Measurements from ENCODE around the gene PRR5L.

Gene PRR5L

DNA sequence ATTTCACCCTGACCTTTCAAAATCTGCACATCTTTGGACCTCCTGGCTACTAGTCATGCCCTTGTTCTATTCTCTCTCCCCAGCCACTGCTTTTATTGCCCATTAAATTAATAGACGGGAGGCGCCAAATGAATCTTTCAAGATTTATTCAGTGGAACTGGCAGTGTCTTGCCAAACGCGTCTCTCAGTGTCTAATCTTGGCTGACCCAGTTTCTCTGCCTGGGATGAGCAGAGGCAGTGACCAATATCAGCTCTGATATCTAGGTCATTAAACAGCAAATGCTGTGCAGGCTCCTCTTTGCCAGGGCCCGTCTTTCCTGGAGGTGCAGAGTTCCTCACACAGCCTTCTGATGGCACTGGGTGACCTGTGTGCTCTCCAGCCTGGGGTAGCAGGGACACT lies 140.0 kb downstream of the PRR5L start:
- H3K4me2 ChIP-seq (ENCODE audit: low read length), result no peak overlapping the region
- no peaks in the 10 kb centered on the region for H3F3A ChIP-seq (ENCODE audit: control insufficient read depth, insufficient read depth)
- no peaks in the 10 kb centered on the region for H3K36me3 ChIP-seq (ENCODE audit: control insufficient read depth, low read length)
- TF ChIP-seq, protein P1, sequence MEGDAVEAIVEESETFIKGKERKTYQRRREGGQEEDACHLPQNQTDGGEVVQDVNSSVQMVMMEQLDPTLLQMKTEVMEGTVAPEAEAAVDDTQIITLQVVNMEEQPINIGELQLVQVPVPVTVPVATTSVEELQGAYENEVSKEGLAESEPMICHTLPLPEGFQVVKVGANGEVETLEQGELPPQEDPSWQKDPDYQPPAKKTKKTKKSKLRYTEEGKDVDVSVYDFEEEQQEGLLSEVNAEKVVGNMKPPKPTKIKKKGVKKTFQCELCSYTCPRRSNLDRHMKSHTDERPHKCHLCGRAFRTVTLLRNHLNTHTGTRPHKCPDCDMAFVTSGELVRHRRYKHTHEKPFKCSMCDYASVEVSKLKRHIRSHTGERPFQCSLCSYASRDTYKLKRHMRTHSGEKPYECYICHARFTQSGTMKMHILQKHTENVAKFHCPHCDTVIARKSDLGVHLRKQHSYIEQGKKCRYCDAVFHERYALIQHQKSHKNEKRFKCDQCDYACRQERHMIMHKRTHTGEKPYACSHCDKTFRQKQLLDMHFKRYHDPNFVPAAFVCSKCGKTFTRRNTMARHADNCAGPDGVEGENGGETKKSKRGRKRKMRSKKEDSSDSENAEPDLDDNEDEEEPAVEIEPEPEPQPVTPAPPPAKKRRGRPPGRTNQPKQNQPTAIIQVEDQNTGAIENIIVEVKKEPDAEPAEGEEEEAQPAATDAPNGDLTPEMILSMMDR (IDR thresholded peaks at IDR 0.05; ENCODE audit: low read depth, low read length, poor library complexity, severe bottlenecking), result no peak
- no peak for TF ChIP-seq EZH2phosphoT487 (IDR thresholded peaks at IDR 0.05; ENCODE audit: borderline replicate concordance, low read length)
- no peaks in the 10 kb centered on the region for H3K27me3 ChIP-seq (ENCODE audit: control insufficient read depth, low read length)
- no peak overlapping the region for H3K27ac ChIP-seq (ENCODE audit: low read depth, low read length)
- no peaks in the 10 kb centered on the region for H3K79me2 ChIP-seq (ENCODE audit: control insufficient read depth, low read length)
- H3K9me2 ChIP-seq (replicated peaks; ENCODE audit: control insufficient read depth, low read length), result no peaks in the 10 kb centered on the region
- no peaks in the 10 kb centered on the region for H3K4me1 ChIP-seq (ENCODE audit: control insufficient read depth, low read length)
- H3K9me3 ChIP-seq (ENCODE audit: control insufficient read depth, insufficient read depth, low read length), result no peaks in the 10 kb centered on the region
- H3K4me3 ChIP-seq (ENCODE audit: low read length), result no peak overlapping the region
- H4K20me1 ChIP-seq (ENCODE audit: control insufficient read depth, insufficient read depth, low read depth, low read length), result no peaks in the 10 kb centered on the region

DNA sequence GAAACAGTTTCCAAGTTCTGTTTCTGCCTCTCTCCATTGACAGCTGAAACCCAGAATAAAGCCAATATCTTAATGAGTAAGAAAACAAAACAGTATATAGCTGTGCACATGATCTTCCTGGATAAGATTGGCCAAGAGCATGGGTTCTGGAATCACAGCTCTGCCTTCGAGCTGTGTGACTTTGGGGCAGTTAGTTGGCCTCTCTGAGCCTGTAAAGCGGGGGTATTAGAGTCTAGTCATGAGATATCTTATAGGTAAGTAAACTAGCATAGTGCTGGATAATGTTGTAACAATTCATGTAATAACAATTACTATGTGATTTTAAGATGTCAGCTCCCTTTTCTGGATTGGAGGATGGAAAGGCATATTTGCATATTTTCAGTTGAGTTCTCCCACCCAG lies 140.5 kb downstream of the PRR5L start:
- Histone ChIP-seq H3K27me3 (ENCODE audit: control insufficient read depth, low read length) (no peaks in the 10 kb centered on the region), H3K36me3 (ENCODE audit: control insufficient read depth, low read length) (no peaks in the 10 kb centered on the region), H3K4me2 (ENCODE audit: low read length) (no peak overlapping the region), H3F3A (ENCODE audit: control insufficient read depth, insufficient read depth) (no peaks in the 10 kb centered on the region), H3K27ac (ENCODE audit: low read depth, low read length) (no peak overlapping the region), H4K20me1 (ENCODE audit: control insufficient read depth, insufficient read depth, low read depth, low read length) (no peaks in the 10 kb centered on the region), H3K9me3 (ENCODE audit: control insufficient read depth, insufficient read depth, low read length) (no peaks in the 10 kb centered on the region), H3K9me2 (replicated peaks; ENCODE audit: control insufficient read depth, low read length) (no peaks in the 10 kb centered on the region), H3K4me1 (ENCODE audit: control insufficient read depth, low read length) (no peaks in the 10 kb centered on the region), H3K4me3 (ENCODE audit: low read length) (no peak overlapping the region), H3K79me2 (ENCODE audit: control insufficient read depth, low read length) (no peaks in the 10 kb centered on the region)
- TF ChIP-seq EZH2phosphoT487 (IDR thresholded peaks at IDR 0.05; ENCODE audit: borderline replicate concordance, low read length), result no peak
- TF ChIP-seq, protein P1 (IDR thresholded peaks at IDR 0.05; ENCODE audit: low read depth, low read length, poor library complexity, severe bottlenecking), result no peak

DNA sequence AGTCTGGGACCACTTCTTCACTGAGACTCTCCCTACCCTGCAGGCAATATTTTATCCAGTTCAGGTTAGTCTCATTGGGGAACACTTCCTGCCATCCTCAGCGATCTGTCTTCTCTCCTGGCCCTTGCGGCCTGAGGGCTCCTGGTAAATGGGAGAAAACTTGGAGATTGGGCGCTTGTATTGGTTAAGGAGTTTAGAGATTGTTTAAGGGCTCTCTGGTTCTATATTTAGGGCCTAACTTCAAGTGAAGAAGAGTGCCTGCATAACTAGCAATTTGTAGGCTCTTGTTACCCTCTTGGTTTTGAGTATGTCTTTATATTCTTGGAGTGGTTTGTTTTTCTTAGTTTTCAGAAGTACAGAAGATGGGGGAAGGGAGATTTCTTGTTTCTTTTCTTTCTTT lies 141.3 kb downstream of the PRR5L start:
- Histone ChIP-seq H3K27me3 (ENCODE audit: control insufficient read depth, low read length) (no peaks in the 10 kb centered on the region), H3F3A (ENCODE audit: control insufficient read depth, insufficient read depth) (no peaks in the 10 kb centered on the region), H3K79me2 (ENCODE audit: control insufficient read depth, low read length) (no peaks in the 10 kb centered on the region), H4K20me1 (ENCODE audit: control insufficient read depth, insufficient read depth, low read depth, low read length) (no peaks in the 10 kb centered on the region), H3K9me2 (replicated peaks; ENCODE audit: control insufficient read depth, low read length) (no peaks in the 10 kb centered on the region), H3K36me3 (ENCODE audit: control insufficient read depth, low read length) (no peaks in the 10 kb centered on the region), H3K4me3 (ENCODE audit: low read length) (no peak overlapping the region), H3K9me3 (ENCODE audit: control insufficient read depth, insufficient read depth, low read length) (no peaks in the 10 kb centered on the region), H3K4me2 (ENCODE audit: low read length) (no peak overlapping the region), H3K27ac (ENCODE audit: low read depth, low read length) (no peak overlapping the region), H3K4me1 (ENCODE audit: control insufficient read depth, low read length) (no peaks in the 10 kb centered on the region)
- TF ChIP-seq EZH2phosphoT487 (IDR thresholded peaks at IDR 0.05; ENCODE audit: borderline replicate concordance, low read length), result no peak
- TF ChIP-seq, protein P1 (IDR thresholded peaks at IDR 0.05; ENCODE audit: low read depth, low read length, poor library complexity, severe bottlenecking), result no peak

DNA sequence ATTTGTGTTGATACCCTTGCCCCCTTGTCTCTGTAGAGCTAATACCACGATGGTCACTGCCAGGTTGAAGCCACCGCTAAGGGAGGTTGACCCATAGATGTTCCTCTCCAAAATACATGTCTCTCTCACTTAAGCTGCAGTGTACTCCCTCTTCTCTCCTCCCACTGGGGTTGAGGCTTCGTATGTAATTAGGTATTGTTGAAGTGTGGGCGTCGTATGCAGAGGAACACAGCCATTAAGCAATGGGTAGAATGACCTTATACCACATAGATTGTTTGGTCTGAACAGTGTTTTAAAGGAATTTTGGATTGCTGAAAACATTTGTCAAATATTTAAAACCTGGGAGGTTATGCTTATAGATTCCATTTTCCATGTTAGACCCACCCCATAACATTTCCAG lies 142.0 kb downstream of the PRR5L start:
- H3K27me3 ChIP-seq (ENCODE audit: control insufficient read depth, low read length), result no peaks in the 10 kb centered on the region
- no peak overlapping the region for H3K4me2 ChIP-seq (ENCODE audit: low read length)
- H3K36me3 ChIP-seq (ENCODE audit: control insufficient read depth, low read length), result no peaks in the 10 kb centered on the region
- no peaks in the 10 kb centered on the region for H3K9me3 ChIP-seq (ENCODE audit: control insufficient read depth, insufficient read depth, low read length)
- no peaks in the 10 kb centered on the region for H4K20me1 ChIP-seq (ENCODE audit: control insufficient read depth, insufficient read depth, low read depth, low read length)
- H3K27ac ChIP-seq (ENCODE audit: low read depth, low read length), result no peak overlapping the region
- H3K79me2 ChIP-seq (ENCODE audit: control insufficient read depth, low read length), result no peaks in the 10 kb centered on the region
- H3F3A ChIP-seq (ENCODE audit: control insufficient read depth, insufficient read depth), result no peaks in the 10 kb centered on the region
- TF ChIP-seq EZH2phosphoT487 (IDR thresholded peaks at IDR 0.05; ENCODE audit: borderline replicate concordance, low read length), result no peak
- TF ChIP-seq, protein P1 (IDR thresholded peaks at IDR 0.05; ENCODE audit: low read depth, low read length, poor library complexity, severe bottlenecking), result no peak
- no peaks in the 10 kb centered on the region for H3K4me1 ChIP-seq (ENCODE audit: control insufficient read depth, low read length)
- H3K4me3 ChIP-seq (ENCODE audit: low read length), result no peak overlapping the region
- no peaks in the 10 kb centered on the region for H3K9me2 ChIP-seq (replicated peaks; ENCODE audit: control insufficient read depth, low read length)
